OCI-LY7 (cell line): ENCODE measurements around the gene GPSM1.

ENCODE experiments used
- EZH2phosphoT487 ChIP-seq: fragments of 200-600 bp; sonication (generic); IDR thresholded peaks from 2 replicates; pipeline ENCODE4 v1.6.1; 2018; ENCODE audit warnings: low read depth, borderline replicate concordance, mild to moderate bottlenecking, mixed run types, antibody characterized with exemption, low read length, moderate library complexity, mixed read lengths
- TF ChIP-seq, protein P1 (sequence below): fragments of 200-600 bp; sonication (generic); conservative IDR thresholded peaks from 2 replicates; pipeline ENCODE4 v1.5.1; 2014; ENCODE audit warnings: mild to moderate bottlenecking, antibody characterized with exemption, low read length, moderate library complexity, mixed read lengths

DNA sequence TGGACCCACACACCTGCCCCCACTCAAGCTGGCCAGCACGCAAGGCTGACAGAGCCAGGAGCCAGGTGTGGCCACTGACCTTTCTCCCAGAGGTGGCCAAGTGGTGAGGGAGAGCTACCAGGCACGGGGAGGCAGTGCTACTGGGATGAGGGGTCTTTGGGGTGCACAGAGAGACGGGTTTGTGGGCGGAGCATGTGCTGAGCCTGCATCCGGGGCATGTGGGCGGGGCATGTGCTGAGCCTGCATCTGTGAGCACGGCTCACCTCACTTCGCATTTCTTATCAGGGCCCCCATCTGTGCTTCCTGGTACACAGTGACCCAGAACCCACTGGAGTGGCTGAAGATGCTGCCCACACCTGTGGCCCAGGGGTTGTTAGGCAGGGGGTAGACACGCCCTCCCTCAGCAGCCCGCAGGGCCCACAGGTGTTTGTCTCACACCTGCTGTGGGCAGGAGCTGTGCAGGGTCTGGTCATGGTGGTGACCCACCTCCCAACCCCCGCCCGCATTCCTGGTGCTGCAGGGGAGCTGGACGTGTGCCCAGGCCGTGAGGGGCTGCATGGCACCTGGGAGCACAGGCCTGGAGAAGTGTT lies 45.0 kb upstream of the GPSM1 start:
- TF ChIP-seq, protein P1, sequence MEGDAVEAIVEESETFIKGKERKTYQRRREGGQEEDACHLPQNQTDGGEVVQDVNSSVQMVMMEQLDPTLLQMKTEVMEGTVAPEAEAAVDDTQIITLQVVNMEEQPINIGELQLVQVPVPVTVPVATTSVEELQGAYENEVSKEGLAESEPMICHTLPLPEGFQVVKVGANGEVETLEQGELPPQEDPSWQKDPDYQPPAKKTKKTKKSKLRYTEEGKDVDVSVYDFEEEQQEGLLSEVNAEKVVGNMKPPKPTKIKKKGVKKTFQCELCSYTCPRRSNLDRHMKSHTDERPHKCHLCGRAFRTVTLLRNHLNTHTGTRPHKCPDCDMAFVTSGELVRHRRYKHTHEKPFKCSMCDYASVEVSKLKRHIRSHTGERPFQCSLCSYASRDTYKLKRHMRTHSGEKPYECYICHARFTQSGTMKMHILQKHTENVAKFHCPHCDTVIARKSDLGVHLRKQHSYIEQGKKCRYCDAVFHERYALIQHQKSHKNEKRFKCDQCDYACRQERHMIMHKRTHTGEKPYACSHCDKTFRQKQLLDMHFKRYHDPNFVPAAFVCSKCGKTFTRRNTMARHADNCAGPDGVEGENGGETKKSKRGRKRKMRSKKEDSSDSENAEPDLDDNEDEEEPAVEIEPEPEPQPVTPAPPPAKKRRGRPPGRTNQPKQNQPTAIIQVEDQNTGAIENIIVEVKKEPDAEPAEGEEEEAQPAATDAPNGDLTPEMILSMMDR, result no peak
- TF ChIP-seq EZH2phosphoT487, result no peak
